ENCODE results near the gene EMP1. TPM values are rescaled to one million over a fixed set of nuclear protein-coding genes. Genes with fewer than 3 reads are reported as not detected.

Gene EMP1
- total and polyA plus RNA-seq, 2 donors (not counting 1 experiment from before 2014, with no cell fraction given) = 53.5 to 437 TPM

DNA sequence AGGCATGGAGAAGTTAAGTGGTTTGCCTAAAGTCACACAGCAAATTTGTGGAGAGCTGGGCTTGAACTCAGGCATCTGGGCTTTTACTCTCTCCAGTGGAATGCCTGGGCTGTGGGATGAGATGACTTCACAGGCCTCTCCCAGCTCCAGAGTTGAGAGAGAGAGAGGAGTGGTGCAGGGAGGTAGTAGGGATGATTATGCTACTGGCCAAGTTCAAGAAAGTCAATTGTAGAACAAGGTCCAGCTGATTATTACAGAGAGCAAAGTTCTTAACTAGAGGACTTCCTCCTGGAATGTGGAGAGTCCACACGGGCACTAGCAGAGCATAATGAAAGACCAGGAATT, 769 bp upstream of the EMP1 start:
- peak overlapping the region; percentile 58 for H3K4me2 ChIP-seq (ENCODE audit: extremely low read depth, insufficient read depth, low read length)
- H3K27me3 ChIP-seq (ENCODE audit: control insufficient read depth, insufficient read depth, low read length) = no peaks in the 10 kb centered on the region
- peaks cover 42% of the 10 kb centered on the region for H3K79me2 ChIP-seq (ENCODE audit: control insufficient read depth, insufficient read depth, low read length)
- H3K36me3 ChIP-seq (ENCODE audit: control insufficient read depth, insufficient read depth, low read length) = peaks cover 2% of the 10 kb centered on the region
- TF ChIP-seq, protein P1, sequence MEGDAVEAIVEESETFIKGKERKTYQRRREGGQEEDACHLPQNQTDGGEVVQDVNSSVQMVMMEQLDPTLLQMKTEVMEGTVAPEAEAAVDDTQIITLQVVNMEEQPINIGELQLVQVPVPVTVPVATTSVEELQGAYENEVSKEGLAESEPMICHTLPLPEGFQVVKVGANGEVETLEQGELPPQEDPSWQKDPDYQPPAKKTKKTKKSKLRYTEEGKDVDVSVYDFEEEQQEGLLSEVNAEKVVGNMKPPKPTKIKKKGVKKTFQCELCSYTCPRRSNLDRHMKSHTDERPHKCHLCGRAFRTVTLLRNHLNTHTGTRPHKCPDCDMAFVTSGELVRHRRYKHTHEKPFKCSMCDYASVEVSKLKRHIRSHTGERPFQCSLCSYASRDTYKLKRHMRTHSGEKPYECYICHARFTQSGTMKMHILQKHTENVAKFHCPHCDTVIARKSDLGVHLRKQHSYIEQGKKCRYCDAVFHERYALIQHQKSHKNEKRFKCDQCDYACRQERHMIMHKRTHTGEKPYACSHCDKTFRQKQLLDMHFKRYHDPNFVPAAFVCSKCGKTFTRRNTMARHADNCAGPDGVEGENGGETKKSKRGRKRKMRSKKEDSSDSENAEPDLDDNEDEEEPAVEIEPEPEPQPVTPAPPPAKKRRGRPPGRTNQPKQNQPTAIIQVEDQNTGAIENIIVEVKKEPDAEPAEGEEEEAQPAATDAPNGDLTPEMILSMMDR (conservative IDR thresholded peaks at IDR 0.05 in 1 of 2, IDR thresholded peaks at IDR 0.05 in 1 of 2; ENCODE audit: low read depth in 1 of 2, low read length in 2 of 2) = no peak
- TF ChIP-seq EZH2 (IDR thresholded peaks at IDR 0.05; ENCODE audit: low read length, missing control alignments) = no peak
- peak overlapping the region in 2 of 4 experiments; percentile 81 to 97 for H3K4me3 ChIP-seq (replicated peaks in 1 of 4; ENCODE audit: control extremely low read depth in 1 of 4, insufficient read depth in 1 of 4, low read depth in 3 of 4, low read length in 4 of 4)
- H3K27ac ChIP-seq (ENCODE audit: insufficient read depth, low read length) = peak overlapping the region; percentile 88
- H3K4me1 ChIP-seq (ENCODE audit: control insufficient read depth, extremely low read depth, insufficient read depth, low read length) = peaks cover 30% of the 10 kb centered on the region
- H4K20me1 ChIP-seq (ENCODE audit: control insufficient read depth, extremely low read depth, insufficient read depth, low read length) = no peaks in the 10 kb centered on the region
- peak overlapping the region; percentile 63 for H3K9ac ChIP-seq (ENCODE audit: insufficient read depth, low read length)
- H2AFZ ChIP-seq (ENCODE audit: low read length) = no peak overlapping the region
- DNase-seq (ENCODE audit: low read depth in 2 of 2) = peak; percentile 54 to 72
- H3K9me3 ChIP-seq (ENCODE audit: control insufficient read depth, insufficient read depth, low read depth, low read length) = no peaks in the 10 kb centered on the region

DNA sequence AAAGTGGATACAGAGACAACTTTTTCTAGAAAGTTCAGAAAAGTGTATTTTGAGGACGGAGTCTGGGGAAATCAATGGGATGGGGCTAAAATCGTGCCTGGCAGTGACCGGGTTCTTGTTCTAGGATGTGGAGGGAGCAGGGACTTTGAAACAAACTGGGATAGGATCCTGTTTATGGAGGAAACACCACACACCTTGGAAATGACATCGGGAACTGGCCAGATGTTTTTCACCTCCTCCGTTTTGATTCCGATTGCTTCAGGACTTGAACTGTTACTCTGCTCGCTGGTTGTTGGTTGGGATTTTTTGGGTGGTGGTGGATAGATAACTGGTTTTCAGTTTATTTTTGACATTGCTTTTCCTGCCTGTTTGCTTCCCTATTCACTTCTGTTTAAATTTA, 506 bp downstream of the EMP1 start:
- peak in 1 of 2 donors; percentile 18 for DNase-seq (ENCODE audit: low read depth in 2 of 2)
- H4K20me1 ChIP-seq (ENCODE audit: control insufficient read depth, extremely low read depth, insufficient read depth, low read length) = no peaks in the 10 kb centered on the region
- no peaks in the 10 kb centered on the region for H3K27me3 ChIP-seq (ENCODE audit: control insufficient read depth, insufficient read depth, low read length)
- TF ChIP-seq EZH2 (IDR thresholded peaks at IDR 0.05; ENCODE audit: low read length, missing control alignments) = no peak
- TF ChIP-seq, protein P1 (conservative IDR thresholded peaks at IDR 0.05 in 1 of 2, IDR thresholded peaks at IDR 0.05 in 1 of 2; ENCODE audit: low read depth in 1 of 2, low read length in 2 of 2) = no peak
- peak overlapping the region; percentile 88 for H3K27ac ChIP-seq (ENCODE audit: insufficient read depth, low read length)
- H3K4me1 ChIP-seq (ENCODE audit: control insufficient read depth, extremely low read depth, insufficient read depth, low read length) = peaks cover 36% of the 10 kb centered on the region
- peak overlapping the region; percentile 56 for H3K4me2 ChIP-seq (ENCODE audit: extremely low read depth, insufficient read depth, low read length)
- peak overlapping the region; percentile 89 for H3K9ac ChIP-seq (ENCODE audit: insufficient read depth, low read length)
- no peak overlapping the region for H2AFZ ChIP-seq (ENCODE audit: low read length)
- H3K79me2 ChIP-seq (ENCODE audit: control insufficient read depth, insufficient read depth, low read length) = peaks cover 54% of the 10 kb centered on the region
- H3K36me3 ChIP-seq (ENCODE audit: control insufficient read depth, insufficient read depth, low read length) = peaks cover 5% of the 10 kb centered on the region
- H3K9me3 ChIP-seq (ENCODE audit: control insufficient read depth, insufficient read depth, low read depth, low read length) = no peaks in the 10 kb centered on the region
- peak overlapping the region; percentile 81 to 97 (median 90) for H3K4me3 ChIP-seq (replicated peaks in 1 of 4; ENCODE audit: control extremely low read depth in 1 of 4, insufficient read depth in 1 of 4, low read depth in 3 of 4, low read length in 4 of 4)

DNA sequence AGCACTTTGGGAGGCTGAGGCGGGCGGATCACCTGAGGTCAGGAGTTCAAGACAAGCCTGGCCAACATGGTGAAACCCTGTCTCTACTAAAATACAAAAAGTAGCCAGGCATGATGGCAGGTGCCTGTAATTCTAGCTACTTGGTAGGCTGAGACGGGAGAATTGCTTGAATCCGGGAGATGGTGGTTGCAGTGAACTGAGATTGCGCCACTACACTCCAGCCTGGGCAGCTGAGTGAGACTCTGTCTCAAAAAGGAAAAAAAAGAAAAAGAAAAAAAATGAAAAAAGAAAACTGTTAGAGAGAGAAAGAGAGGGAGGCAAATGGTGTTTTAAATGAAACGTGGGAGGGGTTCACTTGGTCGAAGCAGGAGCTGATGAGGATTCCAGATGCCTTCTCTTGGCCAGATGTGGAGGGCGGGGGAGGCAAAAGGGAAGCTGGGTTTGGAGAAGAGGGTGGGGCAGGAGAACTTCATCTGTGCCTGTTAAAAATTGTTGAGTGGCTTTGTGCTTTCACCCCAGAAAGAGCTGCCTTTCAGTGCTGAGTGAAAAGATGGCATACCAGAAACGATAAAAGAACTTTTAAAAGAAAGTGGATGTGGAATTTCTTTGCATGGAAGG, 1.1 kb downstream of the EMP1 start:
- H3K27ac ChIP-seq (ENCODE audit: insufficient read depth, low read length) = peak overlapping the region; percentile 88
- peak in 1 of 2 donors; percentile 75 for DNase-seq (ENCODE audit: low read depth in 2 of 2)
- no peak overlapping the region for H2AFZ ChIP-seq (ENCODE audit: low read length)
- no peak for TF ChIP-seq EZH2 (IDR thresholded peaks at IDR 0.05; ENCODE audit: low read length, missing control alignments)
- TF ChIP-seq, protein P1 (conservative IDR thresholded peaks at IDR 0.05 in 1 of 2, IDR thresholded peaks at IDR 0.05 in 1 of 2; ENCODE audit: low read depth in 1 of 2, low read length in 2 of 2) = no peak
- H3K36me3 ChIP-seq (ENCODE audit: control insufficient read depth, insufficient read depth, low read length) = peaks cover 5% of the 10 kb centered on the region
- peaks cover 60% of the 10 kb centered on the region for H3K79me2 ChIP-seq (ENCODE audit: control insufficient read depth, insufficient read depth, low read length)
- peak overlapping the region; percentile 81 to 97 (median 90) for H3K4me3 ChIP-seq (replicated peaks in 1 of 4; ENCODE audit: control extremely low read depth in 1 of 4, insufficient read depth in 1 of 4, low read depth in 3 of 4, low read length in 4 of 4)
- H3K9ac ChIP-seq (ENCODE audit: insufficient read depth, low read length) = peak overlapping the region; percentile 89
- no peaks in the 10 kb centered on the region for H3K27me3 ChIP-seq (ENCODE audit: control insufficient read depth, insufficient read depth, low read length)
- peak overlapping the region; percentile 98 for H3K4me2 ChIP-seq (ENCODE audit: extremely low read depth, insufficient read depth, low read length)
- no peaks in the 10 kb centered on the region for H3K9me3 ChIP-seq (ENCODE audit: control insufficient read depth, insufficient read depth, low read depth, low read length)
- peaks cover 42% of the 10 kb centered on the region for H3K4me1 ChIP-seq (ENCODE audit: control insufficient read depth, extremely low read depth, insufficient read depth, low read length)
- no peaks in the 10 kb centered on the region for H4K20me1 ChIP-seq (ENCODE audit: control insufficient read depth, extremely low read depth, insufficient read depth, low read length)
